Mesenchymal stem cell (in vitro differentiated cells and primary cell): Measurements from ENCODE around the gene GTF3C5. TPM values are rescaled to one million over a fixed set of nuclear protein-coding genes. Genes with fewer than 3 reads are reported as not detected.

Experiments used
- DNase-seq: peaks from one replicate; pipeline ENCODE4 v3.0.0-alpha.2; 2013
- H2AFZ ChIP-seq: one replicate; pipeline ENCODE4 v1.6.1; 2013; ENCODE audit warnings: low read depth, mild to moderate bottlenecking, control low read depth, inconsistent platforms, low read length, moderate library complexity
- H2AK5ac ChIP-seq: 2 replicates; pipeline ENCODE4 v1.6.1; 2013; ENCODE audit warnings: low read length, moderate library complexity, mild to moderate bottlenecking, inconsistent platforms; ENCODE audit not compliant: severe bottlenecking
- H2BK120ac ChIP-seq: one replicate; pipeline ENCODE4 v1.6.1; 2013; ENCODE audit warnings: low read depth, mild to moderate bottlenecking, inconsistent platforms, low read length, moderate library complexity
- H2BK12ac ChIP-seq, 2 experiments: one replicate each; pipeline ENCODE4 v1.6.1; 2013; ENCODE audit warnings: inconsistent platforms in 2 of 2, low read length in 2 of 2, mild to moderate bottlenecking in 2 of 2, moderate library complexity in 2 of 2, control low read depth in 1 of 2
- H2BK15ac ChIP-seq: one replicate; pipeline ENCODE4 v1.6.1; 2013; ENCODE audit warnings: mild to moderate bottlenecking, low read depth, inconsistent platforms; ENCODE audit not compliant: poor library complexity, severe bottlenecking
- H2BK5ac ChIP-seq: 2 replicates; pipeline ENCODE4 v1.6.1; 2013; ENCODE audit warnings: low read depth, mild to moderate bottlenecking, low read length, control low read depth, inconsistent platforms; ENCODE audit not compliant: poor library complexity, severe bottlenecking
- H3K14ac ChIP-seq, 2 experiments: one replicate each; pipeline ENCODE4 v1.6.1; 2013; ENCODE audit warnings: inconsistent platforms in 2 of 2, low read length in 2 of 2, control low read depth in 1 of 2, mild to moderate bottlenecking in 1 of 2, moderate library complexity in 1 of 2
- H3K18ac ChIP-seq, 2 experiments: one replicate each; pipeline ENCODE4 v1.6.1; 2013; ENCODE audit warnings: inconsistent platforms in 2 of 2, low read length in 2 of 2, control low read depth in 1 of 2, low read depth in 1 of 2, mild to moderate bottlenecking in 1 of 2
- H3K23ac ChIP-seq, 2 experiments: one replicate each; pipeline ENCODE4 v1.6.1; 2013; ENCODE audit warnings: inconsistent platforms in 2 of 2, low read length in 2 of 2, mild to moderate bottlenecking in 2 of 2, moderate library complexity in 2 of 2, control low read depth in 1 of 2
- H3K27ac ChIP-seq: 2 replicates; pipeline ENCODE4 v1.5.1; 2013; ENCODE audit warnings: mild to moderate bottlenecking, moderate library complexity, low read length, control low read depth, inconsistent platforms; ENCODE audit not compliant: poor library complexity, severe bottlenecking
- H3K27me3 ChIP-seq, 2 experiments: 2 replicates each; pipeline versions ENCODE4 v1.6.1 to v1.7.0; 2013; ENCODE audit warnings: low read length in 2 of 2, mild to moderate bottlenecking in 2 of 2, moderate library complexity in 2 of 2, control low read depth in 1 of 2, inconsistent platforms in 1 of 2; ENCODE audit not compliant: control insufficient read depth in 1 of 2, insufficient read depth in 1 of 2
- H3K36me3 ChIP-seq, 2 experiments: 2 replicates each; pipeline versions ENCODE4 v1.6.1 to v1.7.0; 2013; ENCODE audit warnings: low read length in 2 of 2, control low read depth in 1 of 2, inconsistent platforms in 1 of 2, low read depth in 1 of 2, mild to moderate bottlenecking in 1 of 2; ENCODE audit not compliant: insufficient read depth in 2 of 2, control insufficient read depth in 1 of 2
- H3K4ac ChIP-seq, 2 experiments: one replicate each; pipeline ENCODE4 v1.6.1; 2013; ENCODE audit warnings: inconsistent platforms in 2 of 2, low read length in 2 of 2, mild to moderate bottlenecking in 2 of 2, moderate library complexity in 2 of 2, control low read depth in 1 of 2, low read depth in 1 of 2
- H3K4me1 ChIP-seq: 2 replicates; pipeline ENCODE4 v1.6.1; 2013; ENCODE audit warnings: low read depth, low read length, control low read depth; ENCODE audit not compliant: control insufficient read depth, insufficient read depth
- H3K4me2 ChIP-seq: 2 replicates; pipeline ENCODE4 v1.6.1; 2013; ENCODE audit warnings: low read length, mild to moderate bottlenecking, inconsistent platforms; ENCODE audit not compliant: poor library complexity, severe bottlenecking
- H3K4me3 ChIP-seq, 2 experiments: 2 replicates each; pipeline versions ENCODE4 v1.5.1 to v1.7.0; 2013; ENCODE audit warnings: low read length in 2 of 2, mild to moderate bottlenecking in 2 of 2, control low read depth in 1 of 2, low read depth in 1 of 2; ENCODE audit not compliant: insufficient read depth in 1 of 2
- H3K79me1 ChIP-seq: replicated peaks from 2 replicates; pipeline ENCODE4 v1.6.1; 2013; ENCODE audit warnings: mild to moderate bottlenecking, control low read depth, low read length, inconsistent platforms; ENCODE audit not compliant: poor library complexity, severe bottlenecking
- H3K9ac ChIP-seq: 2 replicates; pipeline ENCODE4 v1.7.0; 2013; ENCODE audit warnings: mild to moderate bottlenecking, low read length, moderate library complexity
- H3K9me3 ChIP-seq: 2 replicates; pipeline ENCODE4 v1.7.0; 2013; ENCODE audit warnings: mild to moderate bottlenecking, low read length; ENCODE audit not compliant: control insufficient read depth
- H4K8ac ChIP-seq: one replicate; pipeline ENCODE4 v1.6.1; 2013; ENCODE audit warnings: inconsistent platforms, mild to moderate bottlenecking, low read length, moderate library complexity
- H4K91ac ChIP-seq: one replicate; pipeline ENCODE4 v1.6.1; 2013; ENCODE audit warnings: mild to moderate bottlenecking, low read length, inconsistent platforms
- WGBS: methylation state at CpG from one replicate; pipeline ENCODE4 v1.1.7; 2013; ENCODE audit warnings: mixed read lengths; 5-methylcytosine and 5-hydroxymethylcytosine counted together
- small RNA-seq: library from polyadenylated mRNA; stranded (forward); fragments of <200 nt; extraction: miRNeasy Mini kit (QIAGEN cat#:217004); gene quantifications from one replicate; pipeline ENCODE3, GENCODE V24; 2013; ENCODE audit warnings: low read depth

Gene GTF3C5

DNA sequence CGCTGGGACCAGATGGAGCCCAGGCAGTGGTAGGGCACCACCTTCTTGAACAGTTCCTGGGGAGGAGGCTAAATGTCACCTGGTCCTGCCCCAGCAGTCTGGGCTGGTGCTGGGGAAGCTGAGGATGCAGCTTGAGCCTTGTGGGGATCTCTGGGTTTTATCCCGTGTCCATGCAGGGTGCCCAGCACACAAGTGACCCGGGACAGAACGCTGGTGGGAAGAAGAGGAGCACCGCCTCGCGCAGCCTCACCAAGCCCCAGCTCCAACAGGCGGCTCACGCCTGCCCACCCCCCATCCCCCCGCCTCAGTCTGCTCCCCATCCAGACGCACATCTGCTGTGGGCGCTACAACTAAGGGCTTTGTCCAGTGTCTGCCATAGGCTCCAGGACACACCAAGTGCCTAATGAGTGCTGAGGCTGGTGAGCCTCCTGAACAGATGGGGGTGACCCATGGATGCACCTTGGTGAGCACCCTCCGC is 76.5 kb downstream of the GTF3C5 start:
- Histone ChIP-seq H2BK15ac (no peak overlapping the region), H2BK120ac (no peak overlapping the region), H3K79me1 (peaks cover 48% of the 10 kb centered on the region), H3K4me2 (no peak overlapping the region), H3K18ac (no peak overlapping the region), H3K9ac (no peak overlapping the region), H3K4me3 (no peak overlapping the region), H4K8ac (no peak overlapping the region), H3K27ac (no peak overlapping the region), H3K23ac (no peak overlapping the region), H2BK5ac (no peak overlapping the region), H3K9me3 (no peaks in the 10 kb centered on the region), H2AK5ac (no peak overlapping the region), H3K14ac (no peak overlapping the region), H4K91ac (no peak overlapping the region), H3K4me1 (peaks cover 35% of the 10 kb centered on the region), H3K27me3 (no peaks in the 10 kb centered on the region), H2AFZ (no peak overlapping the region), H2BK12ac (no peak overlapping the region), H3K36me3 (peaks cover 88 to 96% of the 10 kb centered on the region in 2 experiments), H3K4ac (no peak overlapping the region)
- WGBS = 93% methylated on average over 11 of the region's 13 CpGs
- DNase-seq = no peak

Small RNAs within 50 kb of the gene (small RNA-seq; reads per million reads assigned to genes)
- gene MIR6877 = not detected
